HG02798 (cell line): ENCODE data around the gene ANKS6.

Experiments
- ATAC-seq: cut with Tn5 transposase; IDR thresholded peaks from one replicate; pipeline ENCODE4 v1.9.1; 2021; ENCODE audit warnings: mild to moderate bottlenecking; ENCODE audit not compliant: unreplicated experiment, poor library complexity

The ANKS6 gene

GRCh38 chr9:98774746-98775145 is 21.6 kb downstream of the ANKS6 start:
- no peak for ATAC-seq

- ATAC-seq: no peak
These were observed 22.6 kb downstream of the ANKS6 start for GRCh38 chr9:98773721-98774120.

GRCh38 chr9:98772364-98773155 is 23.8 kb downstream of the ANKS6 start:
- no peak for ATAC-seq

GRCh38 chr9:98771209-98771874 is 25.0 kb downstream of the ANKS6 start:
- no peak for ATAC-seq

DNA sequence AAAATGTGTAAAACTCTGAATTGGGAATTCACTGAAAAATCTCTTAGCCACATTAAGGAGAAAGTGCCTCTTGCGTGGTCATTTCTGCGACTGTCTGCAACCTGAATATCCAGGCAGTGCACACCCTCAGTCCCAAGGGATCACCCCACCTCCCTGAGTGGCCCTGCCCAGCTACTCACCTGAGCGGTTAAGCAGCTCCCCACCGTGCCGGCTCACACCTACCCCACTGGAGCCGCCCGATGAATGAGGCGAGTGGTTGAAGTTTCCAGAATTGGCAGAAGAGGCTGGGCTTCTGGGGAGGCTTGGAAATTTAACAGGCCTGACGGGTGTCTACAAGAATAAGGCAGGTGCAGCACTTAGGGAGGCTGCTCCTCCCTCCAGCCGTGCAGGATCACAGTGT is 25.6 kb downstream of the ANKS6 start:
- ATAC-seq: no peak

DNA sequence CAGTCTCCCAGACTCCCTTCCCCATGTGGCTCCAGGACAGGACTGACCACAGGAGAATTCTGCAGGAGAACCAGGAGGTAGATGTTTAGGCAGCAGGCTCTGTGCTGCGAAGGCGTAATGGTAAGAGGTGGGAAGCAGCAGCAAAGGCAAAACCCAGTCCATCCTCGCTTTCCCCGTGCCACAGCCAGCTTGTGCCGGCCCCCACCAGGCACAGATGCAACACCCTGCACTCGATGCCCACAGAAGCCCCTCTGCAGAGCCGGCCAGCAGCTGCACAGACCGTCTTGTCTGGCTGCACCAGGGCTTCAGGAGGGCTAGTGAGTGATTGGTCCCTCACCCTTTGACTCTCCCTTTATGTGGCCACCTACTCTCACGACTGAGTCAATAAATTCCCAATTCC is 28.0 kb downstream of the ANKS6 start:
- no peak for ATAC-seq

GRCh38 chr9:98767915-98768314 is 28.4 kb downstream of the ANKS6 start:
- no peak for ATAC-seq

- ATAC-seq: no peak
These were observed 29.2 kb downstream of the ANKS6 start for GRCh38 chr9:98767196-98767595.

GRCh38 chr9:98766586-98766985 is 29.8 kb downstream of the ANKS6 start:
- no peak for ATAC-seq

GRCh38 chr9:98765256-98765655 is 31.1 kb downstream of the ANKS6 start:
- no peak for ATAC-seq

DNA sequence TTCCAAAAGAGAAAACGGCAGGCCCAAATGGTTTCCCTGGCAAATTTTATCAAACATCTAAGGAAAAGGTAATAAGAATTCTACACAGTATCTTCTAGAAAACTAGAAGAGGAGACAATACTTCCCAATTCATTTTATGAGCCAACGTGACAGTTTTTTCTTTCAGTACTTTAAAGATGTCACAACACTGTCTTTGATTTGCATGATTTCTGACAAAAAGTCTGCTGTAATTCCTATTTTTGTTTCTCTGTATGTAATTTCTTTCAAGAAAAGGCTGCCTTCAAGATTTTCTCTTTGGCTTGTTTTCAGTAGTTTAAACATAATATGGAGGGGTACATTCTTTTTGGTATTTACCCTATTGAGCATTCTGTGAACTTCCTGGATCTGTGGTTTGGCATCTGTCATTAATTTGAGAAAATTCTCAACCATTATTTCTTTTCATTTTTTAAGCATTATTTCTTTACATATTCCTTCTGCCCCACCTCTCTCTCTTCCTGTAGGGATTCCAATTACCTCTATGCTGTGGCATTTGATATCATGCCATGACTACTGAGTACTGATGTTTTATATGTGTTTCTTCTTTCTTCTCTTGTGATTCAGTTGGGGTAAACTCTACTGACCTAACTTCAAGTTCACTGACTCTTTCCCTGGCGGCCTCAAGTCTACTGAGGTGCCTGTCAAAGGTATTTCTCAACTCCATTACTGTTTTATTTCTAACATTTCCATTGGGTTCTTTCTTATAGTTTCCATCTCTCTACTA is 32.2 kb downstream of the ANKS6 start:
- no peak for ATAC-seq

GRCh38 chr9:98760231-98760630 is 36.1 kb downstream of the ANKS6 start:
- no peak for ATAC-seq

GRCh38 chr9:98755006-98755618 is 41.2 kb downstream of the ANKS6 start:
- ATAC-seq: no peak

GRCh38 chr9:98751210-98751609 is 45.1 kb downstream of the ANKS6 start:
- ATAC-seq: no peak

DNA sequence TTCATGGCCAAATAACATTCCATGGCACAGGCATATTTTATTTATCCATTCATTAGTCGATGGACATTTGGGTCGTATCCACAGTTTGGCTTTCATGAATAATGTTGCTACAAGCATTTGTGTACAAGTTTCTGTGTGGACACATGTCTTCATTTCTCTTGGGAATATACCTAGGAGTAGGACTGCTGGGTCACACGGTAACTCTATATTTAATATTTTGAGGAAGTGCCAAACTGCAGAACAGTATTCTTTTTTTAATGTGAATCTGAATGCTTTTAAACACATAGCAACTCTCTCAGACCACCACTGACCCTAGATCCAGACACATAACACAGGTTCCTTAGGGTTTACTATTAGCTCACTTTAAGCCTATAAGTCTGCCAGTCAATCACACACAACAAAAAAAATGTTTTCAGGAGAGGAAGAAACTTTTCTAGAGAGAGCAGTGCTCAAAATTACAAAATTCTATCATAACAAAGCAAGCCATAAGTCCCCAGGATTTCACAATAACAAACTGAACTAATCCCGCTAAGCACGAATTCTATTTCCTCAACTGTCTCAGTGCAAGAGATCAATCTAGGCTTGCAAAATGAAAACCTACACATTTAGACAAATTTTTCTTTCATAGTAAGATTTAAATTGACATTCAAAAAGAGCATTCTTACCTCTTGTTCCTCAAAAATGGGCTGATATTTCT is 45.8 kb downstream of the ANKS6 start:
- no peak for ATAC-seq

DNA sequence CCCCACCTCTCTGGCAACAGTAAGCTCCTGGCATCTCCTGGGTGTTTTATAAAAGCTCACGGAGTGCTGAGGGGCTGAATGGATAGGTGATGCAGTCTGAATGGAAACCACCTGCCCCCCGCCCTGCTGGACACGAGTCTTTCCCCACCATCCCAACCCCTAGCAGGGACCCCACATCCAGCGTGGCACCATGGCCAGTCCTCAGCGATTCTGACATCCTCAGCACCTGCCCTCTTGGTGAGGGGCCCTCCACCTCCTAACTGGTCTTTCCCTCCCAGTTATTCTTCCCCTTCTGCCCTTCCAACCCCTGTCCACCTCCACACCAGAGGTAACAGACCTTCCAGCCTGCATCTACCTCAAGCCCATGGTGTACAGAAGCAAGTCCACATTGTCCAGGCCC is 48.9 kb downstream of the ANKS6 start:
- no peak for ATAC-seq

DNA sequence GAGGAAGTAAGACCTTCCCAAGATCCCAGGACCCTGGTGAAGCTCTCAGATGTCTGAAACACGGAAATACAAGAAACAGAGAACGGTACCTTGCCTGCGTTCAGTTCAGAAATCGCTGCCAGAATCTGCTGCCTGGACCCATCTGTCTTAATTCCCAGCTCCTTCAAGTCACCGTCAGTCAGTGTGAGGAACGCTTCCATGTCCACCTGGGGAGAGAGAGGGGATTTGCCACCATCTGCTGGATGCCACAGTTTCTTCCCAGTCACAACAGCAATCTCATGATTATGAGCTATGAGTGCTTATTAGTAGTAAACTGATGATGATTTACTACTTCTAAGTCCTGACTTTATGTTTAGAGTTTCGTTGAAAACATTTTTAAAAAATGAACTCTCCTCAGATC is 50.9 kb downstream of the ANKS6 start:
- ATAC-seq: no peak

DNA sequence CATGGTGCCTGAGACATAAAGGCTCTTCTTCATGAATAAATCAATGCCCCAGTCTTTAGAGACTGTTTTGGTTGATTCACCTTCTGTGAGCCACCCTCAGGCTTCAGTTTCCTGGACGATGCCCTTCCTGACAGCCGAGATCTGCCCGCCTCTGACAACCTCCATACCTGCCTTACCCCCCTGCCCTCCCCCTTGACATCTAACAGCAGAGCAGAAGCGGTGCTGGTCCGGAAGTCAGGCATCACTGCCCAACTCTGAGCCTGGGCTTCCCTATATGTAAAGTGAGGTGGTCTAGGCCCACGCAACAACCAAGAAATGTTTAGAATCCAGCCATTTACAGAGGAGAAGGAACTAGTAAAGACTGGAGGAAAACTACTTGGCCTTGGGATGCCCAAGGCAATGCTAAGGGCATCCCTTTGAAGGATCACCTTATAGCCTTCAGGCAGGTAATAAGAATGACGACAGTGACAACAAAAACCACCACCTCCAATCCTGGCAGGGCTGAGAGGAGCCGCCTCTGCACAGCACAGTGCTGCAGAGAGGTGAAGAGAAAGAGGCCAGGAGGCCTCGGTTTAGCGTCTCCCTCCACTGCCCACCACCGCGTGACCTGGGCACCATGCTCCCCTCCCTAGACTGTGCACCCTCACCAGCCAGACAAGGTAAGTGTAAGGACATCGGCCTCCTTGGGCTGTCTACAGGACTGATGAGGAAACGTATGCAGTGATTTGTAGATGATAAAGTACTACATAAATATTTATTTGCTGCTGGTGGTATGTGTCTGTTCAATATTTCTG is 52.3 kb downstream of the ANKS6 start:
- no peak for ATAC-seq

DNA sequence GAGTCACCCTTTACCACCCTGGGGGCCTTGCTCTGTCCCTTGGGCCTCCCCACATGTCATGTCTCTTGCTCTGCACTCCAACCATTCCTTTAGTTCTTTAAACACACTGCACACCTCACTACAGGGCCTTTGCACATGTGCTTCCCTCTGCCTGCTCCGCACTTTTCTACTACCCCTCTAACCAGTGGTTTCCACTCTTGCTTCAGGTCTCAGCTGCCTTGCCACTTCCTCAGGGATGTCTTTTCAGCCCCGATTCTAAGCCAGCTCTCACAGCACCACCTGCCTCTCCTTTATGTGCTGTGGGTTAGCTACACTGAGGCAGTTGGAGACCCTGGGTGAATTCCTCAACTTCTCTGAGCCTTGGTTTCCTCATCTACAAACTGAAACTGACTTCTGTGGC is 53.0 kb downstream of the ANKS6 start:
- ATAC-seq: no peak
